D721Med (cell line): Measurements from ENCODE around the gene EXOC4.

Source experiments
- DNase-seq: peaks from one replicate; pipeline ENCODE4 v3.0.0; 2011; ENCODE audit warnings: low spot score; ENCODE audit not compliant: insufficient read length
- FAIRE-seq: peaks from 2 replicates; lab custom pipeline; 2011; peaks lifted over from hg19 to GRCh38; lab: Jason Lieb, UNC
- TF ChIP-seq, protein P1 (sequence below): IDR thresholded peaks from 2 replicates; pipeline ENCODE4 v1.5.1; 2012; ENCODE audit warnings: mild to moderate bottlenecking, control low read depth; ENCODE audit not compliant: insufficient read depth; ENCODE audit errors: missing control alignments

Gene EXOC4

DNA sequence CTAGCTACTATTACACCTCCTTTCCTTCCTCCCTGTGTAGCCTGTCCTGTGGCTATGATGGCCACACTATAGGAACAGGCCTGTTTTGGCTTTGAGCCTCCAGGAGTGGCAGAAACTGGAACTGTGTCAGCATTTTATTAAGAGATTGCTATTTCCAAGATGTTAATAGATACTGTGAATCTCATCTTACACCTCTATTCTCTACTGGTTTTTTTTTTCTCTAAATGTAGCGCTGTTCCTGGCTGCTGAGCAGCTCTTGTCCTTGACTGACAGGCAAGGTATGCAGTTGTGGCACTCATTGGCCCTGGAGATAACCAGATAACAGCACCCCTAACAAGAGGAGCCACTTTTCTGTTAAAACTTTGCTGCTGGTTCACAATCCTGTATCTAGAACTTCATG lies 119.5 kb downstream of the EXOC4 start:
- DNase-seq (no peak), FAIRE-seq (no peak)
- TF ChIP-seq, protein P1, sequence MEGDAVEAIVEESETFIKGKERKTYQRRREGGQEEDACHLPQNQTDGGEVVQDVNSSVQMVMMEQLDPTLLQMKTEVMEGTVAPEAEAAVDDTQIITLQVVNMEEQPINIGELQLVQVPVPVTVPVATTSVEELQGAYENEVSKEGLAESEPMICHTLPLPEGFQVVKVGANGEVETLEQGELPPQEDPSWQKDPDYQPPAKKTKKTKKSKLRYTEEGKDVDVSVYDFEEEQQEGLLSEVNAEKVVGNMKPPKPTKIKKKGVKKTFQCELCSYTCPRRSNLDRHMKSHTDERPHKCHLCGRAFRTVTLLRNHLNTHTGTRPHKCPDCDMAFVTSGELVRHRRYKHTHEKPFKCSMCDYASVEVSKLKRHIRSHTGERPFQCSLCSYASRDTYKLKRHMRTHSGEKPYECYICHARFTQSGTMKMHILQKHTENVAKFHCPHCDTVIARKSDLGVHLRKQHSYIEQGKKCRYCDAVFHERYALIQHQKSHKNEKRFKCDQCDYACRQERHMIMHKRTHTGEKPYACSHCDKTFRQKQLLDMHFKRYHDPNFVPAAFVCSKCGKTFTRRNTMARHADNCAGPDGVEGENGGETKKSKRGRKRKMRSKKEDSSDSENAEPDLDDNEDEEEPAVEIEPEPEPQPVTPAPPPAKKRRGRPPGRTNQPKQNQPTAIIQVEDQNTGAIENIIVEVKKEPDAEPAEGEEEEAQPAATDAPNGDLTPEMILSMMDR, result no peak

DNA sequence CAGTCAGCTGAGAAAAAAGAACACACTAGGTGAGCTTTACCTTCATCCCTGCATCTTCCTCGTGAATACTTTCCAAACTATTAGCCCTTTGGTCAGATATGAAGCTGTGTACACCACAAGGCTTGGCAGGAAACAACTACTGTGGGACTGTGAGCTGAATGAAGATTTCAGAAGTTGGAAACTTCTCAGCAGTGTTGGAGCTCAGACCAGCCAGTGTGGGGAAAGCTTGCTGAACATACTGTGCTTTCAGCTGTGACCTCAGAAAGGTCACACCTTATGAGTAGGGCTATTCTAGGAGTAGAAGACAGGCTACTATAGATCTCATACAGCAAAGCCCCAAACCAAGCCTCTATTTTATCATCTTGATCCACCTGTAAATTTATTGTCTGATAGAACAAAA lies 123.6 kb downstream of the EXOC4 start:
- no peak for FAIRE-seq
- DNase-seq, result no peak
- TF ChIP-seq, protein P1, result no peak

DNA sequence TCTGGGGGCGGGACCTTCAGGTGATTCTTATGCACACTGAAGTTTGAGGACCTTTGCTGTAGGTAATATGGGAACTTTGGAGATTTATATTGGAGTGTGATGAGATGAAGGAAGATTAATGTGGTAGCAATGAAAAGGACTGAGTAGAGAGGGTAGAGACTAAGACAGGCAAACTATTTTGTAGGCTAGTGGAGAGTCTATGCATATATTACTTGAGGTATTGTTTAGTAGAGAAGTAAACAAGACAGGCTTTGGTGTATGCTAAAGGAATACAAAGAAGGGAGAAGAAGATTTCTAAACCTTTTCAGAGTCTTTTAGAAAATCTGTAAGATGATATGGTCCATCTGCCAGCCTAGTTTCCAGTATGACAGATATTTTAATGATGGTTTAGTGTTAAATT lies 129.1 kb downstream of the EXOC4 start:
- no peak for DNase-seq
- FAIRE-seq, result no peak

DNA sequence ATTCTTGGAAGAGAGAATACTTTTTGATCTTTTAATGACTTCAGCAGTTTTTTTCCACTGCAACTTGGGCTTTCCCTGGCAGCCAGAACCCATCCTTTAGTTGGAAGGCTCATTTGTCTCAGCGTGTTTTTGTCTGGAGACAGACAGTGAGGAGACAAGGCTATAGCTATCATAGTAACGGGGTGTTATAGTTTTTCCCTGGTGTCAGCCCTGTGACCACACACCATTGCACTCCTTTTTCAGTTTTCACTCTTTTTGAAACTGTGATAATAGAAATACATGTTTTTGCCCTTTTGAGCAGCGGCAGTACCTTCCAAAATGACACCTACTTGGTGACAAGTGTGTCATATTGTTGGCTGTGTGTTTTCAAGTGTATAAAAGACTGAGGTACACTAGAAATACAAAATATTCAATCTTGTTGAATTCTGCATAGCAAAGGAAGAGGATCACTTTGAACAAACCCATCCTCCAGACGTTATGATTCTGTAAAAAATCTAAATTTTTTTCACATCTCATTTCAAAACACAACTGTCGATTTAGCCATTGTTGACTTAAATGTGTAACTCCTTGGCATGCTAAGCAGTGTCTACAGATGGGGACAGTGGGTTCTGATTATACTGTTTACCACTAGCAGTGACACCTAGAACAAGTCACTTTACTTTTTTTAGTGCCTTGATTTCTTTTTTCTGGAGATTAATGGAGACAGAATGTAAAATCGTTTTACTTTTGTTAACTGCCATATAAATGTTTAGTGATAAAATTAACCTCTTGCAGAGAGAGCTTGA lies 130.1 kb downstream of the EXOC4 start:
- TF ChIP-seq, protein P1, result no peak
- no peak for FAIRE-seq
- no peak for DNase-seq

More for the DNA sequence above, 129.1 kb downstream of the EXOC4 start:
- TF ChIP-seq, protein P1, result no peak

DNA sequence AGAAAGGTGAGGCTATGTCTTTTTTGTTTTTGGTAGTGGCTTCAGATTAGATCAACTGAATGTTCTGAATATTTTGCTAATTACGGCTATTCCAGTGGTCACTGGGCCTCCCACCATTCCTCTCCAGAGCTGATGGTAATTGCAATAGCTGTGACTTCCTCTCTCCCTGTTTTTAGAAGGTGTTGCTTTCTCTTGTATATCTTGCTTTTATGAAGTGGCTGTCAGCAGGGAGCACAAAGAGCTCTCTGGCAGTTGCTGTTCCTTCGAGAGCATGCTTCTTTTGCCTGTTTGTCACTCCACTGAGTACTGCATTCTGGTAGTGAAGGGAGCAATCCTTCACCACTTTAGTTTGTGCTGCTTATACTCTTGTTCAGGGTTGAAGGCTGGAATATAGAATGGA lies 133.3 kb downstream of the EXOC4 start:
- FAIRE-seq (no peak), DNase-seq (no peak)
- TF ChIP-seq, protein P1, result no peak

DNA sequence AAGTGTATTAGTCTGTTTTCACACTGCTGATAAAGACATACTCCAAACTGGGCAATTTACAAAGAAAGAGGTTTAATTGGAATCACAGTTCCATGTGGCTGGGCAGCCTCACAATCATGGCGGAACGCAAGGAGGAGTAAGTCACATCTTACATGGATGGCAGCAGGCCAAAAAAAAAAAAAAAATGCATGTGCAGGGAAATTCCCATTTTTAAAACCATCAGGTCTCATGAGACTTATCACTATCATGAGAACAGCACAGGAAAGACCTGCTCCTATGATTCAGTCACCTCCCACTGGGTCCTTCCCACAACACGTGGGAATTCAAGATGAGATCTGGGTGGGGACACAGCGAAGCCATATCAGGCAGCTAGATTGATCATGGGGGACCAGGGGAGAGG lies 136.8 kb downstream of the EXOC4 start:
- no peak for FAIRE-seq
- DNase-seq, result no peak
- TF ChIP-seq, protein P1, result no peak

DNA sequence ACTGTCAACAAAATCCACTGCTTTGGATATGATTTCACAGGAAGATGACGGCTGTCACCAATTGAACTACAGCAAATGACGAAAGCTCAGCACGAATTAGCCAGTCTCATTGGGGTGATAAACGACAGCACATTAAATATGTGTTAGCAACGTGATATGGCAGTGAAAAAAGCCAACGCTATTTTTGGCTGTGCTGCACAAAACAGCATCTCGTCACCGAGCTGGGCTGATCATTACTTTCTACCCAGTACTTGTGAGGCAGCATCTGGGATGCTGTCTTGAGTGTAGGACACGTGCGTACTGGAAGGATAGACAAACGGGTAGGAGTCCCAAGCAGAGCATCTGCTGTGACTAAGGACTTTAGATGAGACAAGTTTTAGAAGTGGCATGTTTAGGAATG lies 138.3 kb downstream of the EXOC4 start:
- DNase-seq, result no peak
- FAIRE-seq, result no peak
- TF ChIP-seq, protein P1, result no peak
